ENCODE results near the gene ARF1. TPM values are rescaled to one million over a fixed set of nuclear protein-coding genes. Genes with fewer than 3 reads are reported as not detected.

ARF1 gene
- total RNA-seq, 2 donors from 2014 or later, result 366 to 375 TPM

- H3K4me1 ChIP-seq (ENCODE audit: control insufficient read depth in 1 of 2, low read depth in 2 of 2), result peaks cover 0 to 5% of the 10 kb centered on the region in 2 donors
- TF ChIP-seq CTCF (IDR thresholded peaks at IDR 0.05), result no peak
- ATAC-seq (ENCODE audit: insufficient number of reproducible peaks, low FRiP score, low read depth) (no peak), DNase-seq (ENCODE audit: low spot score) (no peak)
- no peaks in the 10 kb centered on the region for H3K36me3 ChIP-seq
- peaks cover 11% of the 10 kb centered on the region for H3K27me3 ChIP-seq (replicated peaks; ENCODE audit: insufficient read depth)
- H3K27ac ChIP-seq, result no peak overlapping the region
- peak overlapping the region; percentile 21 for H3K4me3 ChIP-seq
- H3K9me3 ChIP-seq, result no peaks in the 10 kb centered on the region
Observed at GRCh38 chr1:228037401-228038386, 44.8 kb upstream of the ARF1 start.

GRCh38 chr1:228038387-228039005, 44.0 kb upstream of the ARF1 start:
- Histone ChIP-seq H3K27me3 (replicated peaks; ENCODE audit: insufficient read depth) (peaks cover 11% of the 10 kb centered on the region), H3K4me1 (ENCODE audit: control insufficient read depth in 1 of 2, low read depth in 2 of 2) (peaks cover 0 to 5% of the 10 kb centered on the region in 2 donors), H3K36me3 (no peaks in the 10 kb centered on the region), H3K4me3 (no peak overlapping the region), H3K27ac (no peak overlapping the region), H3K9me3 (no peaks in the 10 kb centered on the region)
- no peak for ATAC-seq (ENCODE audit: insufficient number of reproducible peaks, low FRiP score, low read depth)
- DNase-seq (ENCODE audit: low spot score), result no peak
- TF ChIP-seq CTCF (IDR thresholded peaks at IDR 0.05), result no peak

GRCh38 chr1:228039006-228039903, 43.3 kb upstream of the ARF1 start:
- Histone ChIP-seq H3K9me3 (no peaks in the 10 kb centered on the region), H3K36me3 (no peaks in the 10 kb centered on the region), H3K4me1 (ENCODE audit: control insufficient read depth in 1 of 2, low read depth in 2 of 2) (peaks cover 0 to 5% of the 10 kb centered on the region in 2 donors), H3K4me3 (no peak overlapping the region), H3K27ac (no peak overlapping the region), H3K27me3 (replicated peaks; ENCODE audit: insufficient read depth) (peaks cover 11% of the 10 kb centered on the region)
- no peak for TF ChIP-seq CTCF (IDR thresholded peaks at IDR 0.05)
- DNase-seq (ENCODE audit: low spot score), result no peak
- no peak for ATAC-seq (ENCODE audit: insufficient number of reproducible peaks, low FRiP score, low read depth)

GRCh38 chr1:228039986-228040385, 42.5 kb upstream of the ARF1 start:
- Histone ChIP-seq H3K9me3 (no peaks in the 10 kb centered on the region), H3K4me1 (ENCODE audit: control insufficient read depth in 1 of 2, low read depth in 2 of 2) (peaks cover 0 to 5% of the 10 kb centered on the region in 2 donors), H3K27ac (no peak overlapping the region), H3K27me3 (replicated peaks; ENCODE audit: insufficient read depth) (peaks cover 11% of the 10 kb centered on the region), H3K36me3 (no peaks in the 10 kb centered on the region), H3K4me3 (no peak overlapping the region)
- DNase-seq (ENCODE audit: low spot score), result no peak
- no peak for TF ChIP-seq CTCF (IDR thresholded peaks at IDR 0.05)
- ATAC-seq (ENCODE audit: insufficient number of reproducible peaks, low FRiP score, low read depth), result no peak
